A549 treated with RU486 at 1 μM for 4 hours (cell line): ENCODE measurements around the gene IRF2BP2. TPM values are rescaled to one million over a fixed set of nuclear protein-coding genes. Genes with fewer than 3 reads are reported as not detected.

Source experiments
- total RNA-seq: library from RNA; stranded (reverse); fragments of 200-300 nt; extraction: Qiagen RNA extraction; gene quantifications from 5 replicates; pipeline ENCODE4 v1.2.3, GENCODE V29; 2022; ENCODE audit warnings: low read depth

Gene IRF2BP2
- total RNA-seq, result 90.1 to 135 TPM (median 112 TPM) in 5 replicates

GRCh38 chr1:234610061-234610665, at the start of gene IRF2BP2:
TSS of gene IRF2BP2 (minus strand) at chr1:234610178. CDS start at chr1:234609494, 684 bp downstream.

Other genes starting within 250 kb of the IRF2BP2 start
- gene COA6, start 236.7 kb downstream of the IRF2BP2 start, total RNA-seq, result 58.8 to 89.9 TPM (median 88.7 TPM) in 5 replicates
- gene TARBP1, start 131.0 kb downstream of the IRF2BP2 start, total RNA-seq, result 10.0 to 15.9 TPM (median 12.9 TPM) in 5 replicates